IPS DF 6.9 (cell line): ENCODE data around the gene ALDH1A3.
A peak's percentile ranks its signal among the peaks of the same experiment; 100 is the strongest.
"Not testable (repeated sequence)": the region's sequence is repeated elsewhere in the genome, so short reads cannot be mapped to it uniquely, and the experiment has no call there.

ENCODE experiments used
- DNase-seq: peaks from one replicate; pipeline ENCODE4 v3.0.0-alpha.2; 2013; ENCODE audit warnings: low read depth, low spot score
- H3K27ac ChIP-seq: one replicate; pipeline ENCODE4 v1.5.1; 2013; ENCODE audit warnings: low read length, control low read depth
- H3K27me3 ChIP-seq: 2 replicates; pipeline ENCODE4 v1.6.1; 2013; ENCODE audit warnings: mild to moderate bottlenecking, low read length; ENCODE audit not compliant: control insufficient read depth, insufficient read depth
- H3K36me3 ChIP-seq: 2 replicates; pipeline ENCODE4 v1.6.1; 2013; ENCODE audit warnings: low read length; ENCODE audit not compliant: control insufficient read depth, insufficient read depth
- H3K4me1 ChIP-seq: 2 replicates; pipeline ENCODE4 v1.6.1; 2013; ENCODE audit warnings: low read length; ENCODE audit not compliant: control insufficient read depth, insufficient read depth
- H3K4me3 ChIP-seq: 2 replicates; pipeline ENCODE4 v1.5.1; 2013; ENCODE audit warnings: mild to moderate bottlenecking, low read length
- H3K9me3 ChIP-seq: 2 replicates; pipeline ENCODE4 v1.6.1; 2013; ENCODE audit warnings: low read length, inconsistent platforms; ENCODE audit not compliant: control insufficient read depth, insufficient read depth
- WGBS: extraction: QIAGEN DNeasy Blood & Tissue Kit; methylation state at CpG from one replicate; pipeline ENCODE4 v1.1.7; 2013; ENCODE audit warnings: mixed read lengths, missing lambda C conversion rate; ENCODE audit not compliant: insufficient read length, insufficient coverage; 5-methylcytosine and 5-hydroxymethylcytosine counted together

The ALDH1A3 gene

DNA sequence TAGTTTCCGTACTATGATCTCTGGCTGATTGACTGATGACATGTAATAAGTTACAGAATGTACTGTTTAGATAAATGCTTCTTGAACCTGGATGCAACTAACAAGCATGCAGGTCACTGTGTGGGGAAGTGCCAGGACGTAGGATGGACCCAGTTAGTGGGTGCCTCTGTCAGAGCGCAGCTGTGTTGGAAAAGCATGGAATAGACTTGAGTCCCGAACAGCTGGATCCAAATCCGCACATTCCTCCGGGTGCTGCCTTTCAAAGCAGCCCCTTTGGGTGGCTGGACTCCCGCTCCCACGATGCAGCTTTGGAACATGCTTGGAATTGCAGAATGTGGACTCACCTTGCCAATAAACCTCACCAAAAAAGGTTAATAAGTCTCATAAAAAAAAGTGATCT lies 35.5 kb upstream of the ALDH1A3 start:
- Histone ChIP-seq H3K4me1 (no peaks in the 10 kb centered on the region), H3K27ac (no peak overlapping the region), H3K27me3 (no peaks in the 10 kb centered on the region), H3K4me3 (no peak overlapping the region), H3K9me3 (no peaks in the 10 kb centered on the region), H3K36me3 (no peaks in the 10 kb centered on the region)
- WGBS, result no CpG with 5 or more reads among the region's 8 CpGs
- no peak for DNase-seq

DNA sequence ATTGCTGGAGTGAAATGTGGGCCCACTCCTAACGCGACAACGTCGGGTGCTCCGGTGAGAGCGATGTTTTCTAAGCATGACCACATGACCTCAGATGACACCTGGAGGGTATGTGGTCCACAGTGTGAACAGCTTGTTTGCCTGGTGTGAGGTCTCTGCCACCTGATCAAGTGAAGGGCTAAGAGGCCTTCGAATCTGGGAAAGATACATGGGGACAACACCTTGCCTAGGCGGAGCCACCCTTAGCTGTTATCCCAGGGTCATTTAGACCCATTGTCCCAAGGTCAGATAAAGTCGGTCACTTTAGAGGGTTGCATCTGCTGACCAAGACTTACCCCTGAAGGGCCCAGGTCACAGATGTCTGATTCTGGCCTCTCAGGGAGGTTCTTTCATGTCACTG lies 34.9 kb upstream of the ALDH1A3 start:
- Histone ChIP-seq H3K27ac (no peak overlapping the region), H3K36me3 (no peaks in the 10 kb centered on the region), H3K4me3 (no peak overlapping the region), H3K27me3 (no peaks in the 10 kb centered on the region), H3K9me3 (no peaks in the 10 kb centered on the region), H3K4me1 (no peaks in the 10 kb centered on the region)
- no peak for DNase-seq
- no CpG with 5 or more reads among the region's 9 CpGs for WGBS

DNA sequence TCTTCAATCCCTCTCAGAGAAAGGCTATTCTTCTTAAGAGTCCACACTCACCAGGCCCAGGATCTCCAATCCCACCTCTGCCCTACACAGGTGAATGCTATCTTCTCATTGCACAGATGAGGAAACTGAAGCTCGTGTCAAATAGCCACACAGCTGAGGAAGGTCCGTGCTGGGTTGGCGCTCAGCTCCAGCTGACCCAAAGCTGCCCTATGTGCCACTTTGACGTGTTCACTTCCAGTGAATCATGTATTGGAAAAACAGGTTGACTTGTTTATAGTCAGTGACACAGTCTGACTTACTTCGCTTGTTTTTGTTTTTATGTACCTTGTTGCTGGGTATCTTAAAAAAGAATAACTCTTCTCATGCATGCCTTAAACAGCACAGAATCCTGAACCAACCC lies 32.4 kb upstream of the ALDH1A3 start:
- H3K9me3 ChIP-seq, result no peaks in the 10 kb centered on the region
- no peaks in the 10 kb centered on the region for H3K4me1 ChIP-seq
- no peaks in the 10 kb centered on the region for H3K36me3 ChIP-seq
- no peak overlapping the region for H3K27ac ChIP-seq
- DNase-seq, result no peak
- no peaks in the 10 kb centered on the region for H3K27me3 ChIP-seq
- no CpG with 5 or more reads among the region's 5 CpGs for WGBS
- H3K4me3 ChIP-seq, result no peak overlapping the region

DNA sequence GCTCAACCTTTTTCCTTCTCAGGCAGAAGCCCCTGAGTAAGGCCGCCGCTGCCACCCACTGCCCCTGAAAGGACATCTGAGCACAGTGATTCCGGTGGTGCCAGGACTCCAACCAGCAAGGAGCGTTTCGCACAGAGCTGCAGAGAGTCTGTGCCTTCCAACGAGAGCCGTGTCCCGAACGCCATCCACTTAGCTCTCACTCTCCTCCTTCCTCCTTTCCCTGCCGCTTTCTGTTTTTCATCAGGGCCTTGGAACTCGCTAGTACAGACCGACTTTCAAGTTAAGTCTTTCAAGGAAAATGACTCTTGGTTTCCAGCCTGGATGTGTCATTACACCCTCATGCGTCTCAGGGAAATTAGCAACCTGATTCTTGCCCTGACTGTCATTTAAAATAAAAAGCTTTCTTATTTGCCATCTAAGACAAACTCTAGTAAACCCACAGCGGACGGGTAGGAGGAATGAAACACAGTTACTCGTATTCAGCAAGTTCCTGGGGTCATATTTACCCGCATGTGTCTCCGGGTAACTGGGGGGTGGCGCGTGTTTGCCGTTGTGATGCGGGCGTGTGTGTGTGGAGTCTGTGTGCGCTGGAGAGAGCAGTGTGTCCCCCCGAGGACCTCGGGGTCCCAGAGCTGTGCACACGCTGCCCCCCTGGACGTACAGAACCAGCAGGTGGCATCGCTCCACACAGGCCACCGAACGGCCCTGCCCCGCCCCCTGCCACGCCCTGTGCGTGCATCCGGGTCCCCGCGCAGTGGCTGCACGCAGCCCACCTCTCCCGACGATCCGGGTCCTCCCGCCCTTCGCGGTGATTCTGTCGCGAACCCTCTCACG lies 30.4 kb upstream of the ALDH1A3 start:
- Histone ChIP-seq H3K4me3 (peak overlapping the region; percentile 2; the same call in 1 of the 2 replicates), H3K36me3 (no peaks in the 10 kb centered on the region), H3K27ac (no peak overlapping the region), H3K27me3 (no peaks in the 10 kb centered on the region), H3K9me3 (no peaks in the 10 kb centered on the region), H3K4me1 (no peaks in the 10 kb centered on the region)
- no CpG with 5 or more reads among the region's 47 CpGs for WGBS
- no peak for DNase-seq

DNA sequence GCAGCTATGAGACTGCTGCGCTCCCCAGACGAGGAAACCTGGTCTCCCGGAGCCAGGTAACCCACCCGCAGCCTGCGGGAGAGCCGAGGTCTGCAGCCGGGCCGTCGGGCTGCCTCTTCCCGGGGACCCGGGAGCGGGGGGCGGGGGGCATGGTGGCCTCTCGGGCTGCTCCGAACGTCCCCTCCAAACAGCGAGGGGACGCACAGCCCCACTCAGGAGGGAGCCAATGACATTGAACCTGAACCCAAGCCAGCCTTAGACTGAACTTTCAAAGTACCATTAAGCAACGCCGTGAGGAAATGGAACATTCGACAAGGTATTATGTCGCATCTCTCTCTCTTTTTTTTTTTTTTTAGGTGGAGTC lies 29.8 kb upstream of the ALDH1A3 start:
- WGBS, result no CpG with 5 or more reads among the region's 22 CpGs
- Histone ChIP-seq H3K36me3 (no peaks in the 10 kb centered on the region), H3K4me3 (peak overlapping the region; percentile 2; the same call in 1 of the 2 replicates), H3K27ac (no peak overlapping the region), H3K27me3 (no peaks in the 10 kb centered on the region), H3K9me3 (no peaks in the 10 kb centered on the region), H3K4me1 (no peaks in the 10 kb centered on the region)
- DNase-seq, result no peak

DNA sequence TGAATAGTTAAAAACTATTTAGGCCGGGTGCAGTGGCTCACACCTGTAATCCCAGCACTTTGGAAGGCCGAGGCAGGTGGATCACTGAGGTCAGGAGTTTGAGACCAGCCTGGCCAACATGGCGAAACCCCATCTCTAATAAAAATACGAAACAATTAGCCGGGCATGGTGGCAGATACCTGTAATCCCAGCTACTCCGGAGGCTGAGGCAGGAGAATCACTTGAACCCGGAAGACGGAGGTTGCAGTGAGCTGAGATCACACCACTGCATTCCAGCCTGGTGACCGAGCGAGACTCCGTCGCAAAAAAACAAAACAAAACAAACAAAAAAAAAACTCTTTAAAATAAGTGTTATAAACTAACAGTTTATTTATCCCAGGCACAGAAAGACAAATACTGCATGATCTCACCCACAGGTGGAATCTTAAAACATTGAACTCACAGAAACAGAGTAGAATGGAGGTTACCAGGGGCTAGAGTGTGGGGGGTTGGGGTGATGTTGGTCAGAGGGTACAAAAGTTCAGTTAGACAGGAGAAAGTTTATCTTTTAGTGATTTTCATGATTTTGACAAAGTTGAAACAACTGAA lies 28.1 kb upstream of the ALDH1A3 start:
- H3K27ac ChIP-seq, H3K9me3 ChIP-seq, H3K36me3 ChIP-seq, H3K4me1 ChIP-seq, DNase-seq, H3K4me3 ChIP-seq, H3K27me3 ChIP-seq: not testable (repeated sequence)
- no CpG with 5 or more reads among the region's 12 CpGs for WGBS

DNA sequence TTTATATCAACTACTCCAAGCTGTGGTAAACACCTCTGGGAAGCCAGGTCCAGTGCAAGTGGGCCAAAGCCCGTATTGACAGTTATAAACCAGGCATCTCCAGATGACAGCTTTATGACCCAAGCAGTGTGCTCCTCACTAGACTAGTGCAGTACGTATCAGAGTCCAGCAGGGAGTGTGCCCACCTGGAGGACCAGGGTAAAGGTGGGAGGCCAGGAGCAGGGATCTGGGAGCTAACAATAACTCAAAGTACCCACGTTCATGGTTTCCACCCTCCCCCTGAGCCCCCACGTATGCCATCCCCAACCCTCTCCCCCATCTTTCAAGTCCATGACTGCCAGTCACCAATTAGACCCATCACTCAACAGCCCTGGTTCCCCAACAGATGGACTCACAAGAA lies 27.0 kb upstream of the ALDH1A3 start:
- no peak for DNase-seq
- Histone ChIP-seq H3K9me3 (no peaks in the 10 kb centered on the region), H3K27me3 (no peaks in the 10 kb centered on the region), H3K4me1 (no peaks in the 10 kb centered on the region), H3K36me3 (no peaks in the 10 kb centered on the region), H3K27ac (no peak overlapping the region), H3K4me3 (no peak overlapping the region)
- no CpG with 5 or more reads among the region's 4 CpGs for WGBS

DNA sequence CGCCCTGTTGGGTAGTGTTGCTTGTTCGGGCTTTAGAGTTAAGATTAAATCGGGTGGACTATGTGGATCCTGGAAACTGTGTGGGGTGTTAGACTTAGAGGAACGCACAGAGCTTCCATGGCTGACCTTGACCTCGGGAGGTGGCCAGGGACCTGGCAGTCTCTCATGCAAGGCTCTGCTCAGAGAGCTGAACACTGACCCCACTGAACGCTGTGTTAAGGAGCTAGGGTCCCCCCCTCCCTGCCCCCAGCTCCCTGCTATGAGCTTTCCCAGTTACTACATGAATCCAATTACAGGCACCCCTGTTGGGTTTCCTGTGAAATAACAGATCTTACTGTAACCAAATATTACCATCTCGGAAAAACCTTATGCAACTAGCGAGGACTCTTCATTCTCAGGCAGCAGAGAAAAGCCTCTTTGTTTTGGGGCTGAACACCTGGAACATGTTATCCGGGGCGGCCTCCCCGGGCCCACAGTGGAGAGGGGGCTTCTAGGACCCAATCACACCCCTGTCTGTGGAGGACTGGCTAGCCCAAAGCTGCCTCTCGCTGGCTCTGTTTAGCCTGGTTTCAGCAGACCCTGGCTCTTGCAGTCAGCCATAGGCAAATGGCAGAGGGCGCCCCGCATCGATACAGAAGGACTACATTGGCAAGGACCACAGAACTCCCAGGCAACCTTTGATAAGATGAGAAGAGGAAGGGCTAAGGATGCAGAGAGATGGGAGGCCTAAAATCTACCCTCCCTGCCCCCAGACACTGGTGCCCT lies 25.8 kb upstream of the ALDH1A3 start:
- Histone ChIP-seq H3K27ac (no peak overlapping the region), H3K4me3 (no peak overlapping the region), H3K9me3 (no peaks in the 10 kb centered on the region), H3K4me1 (no peaks in the 10 kb centered on the region), H3K36me3 (no peaks in the 10 kb centered on the region), H3K27me3 (no peaks in the 10 kb centered on the region)
- DNase-seq, result no peak
- WGBS, result no CpG with 5 or more reads among the region's 15 CpGs

DNA sequence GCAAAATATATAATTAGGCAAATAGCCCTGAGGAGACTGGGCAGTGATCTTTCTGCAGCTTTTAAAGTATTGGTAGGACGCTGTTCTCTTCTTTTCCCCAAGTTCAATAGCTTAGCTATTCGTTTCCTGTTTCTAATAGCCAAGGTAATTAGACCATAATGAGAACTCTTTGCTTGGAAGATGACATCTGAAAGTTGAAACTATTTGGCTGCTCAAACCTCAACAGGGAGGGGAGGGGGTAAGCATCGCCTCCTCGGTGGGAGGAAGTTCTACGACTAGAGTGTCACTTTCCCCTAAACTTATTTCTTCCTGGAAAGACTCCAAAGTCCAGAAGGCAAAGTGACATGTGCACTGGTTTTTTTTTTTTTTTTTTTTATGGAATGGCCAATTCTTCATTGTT lies 22.8 kb upstream of the ALDH1A3 start:
- Histone ChIP-seq H3K9me3 (no peaks in the 10 kb centered on the region), H3K36me3 (no peaks in the 10 kb centered on the region), H3K27me3 (no peaks in the 10 kb centered on the region), H3K4me3 (no peak overlapping the region), H3K27ac (no peak overlapping the region), H3K4me1 (no peaks in the 10 kb centered on the region)
- DNase-seq, result no peak
- WGBS, result no CpG with 5 or more reads among the region's 5 CpGs

DNA sequence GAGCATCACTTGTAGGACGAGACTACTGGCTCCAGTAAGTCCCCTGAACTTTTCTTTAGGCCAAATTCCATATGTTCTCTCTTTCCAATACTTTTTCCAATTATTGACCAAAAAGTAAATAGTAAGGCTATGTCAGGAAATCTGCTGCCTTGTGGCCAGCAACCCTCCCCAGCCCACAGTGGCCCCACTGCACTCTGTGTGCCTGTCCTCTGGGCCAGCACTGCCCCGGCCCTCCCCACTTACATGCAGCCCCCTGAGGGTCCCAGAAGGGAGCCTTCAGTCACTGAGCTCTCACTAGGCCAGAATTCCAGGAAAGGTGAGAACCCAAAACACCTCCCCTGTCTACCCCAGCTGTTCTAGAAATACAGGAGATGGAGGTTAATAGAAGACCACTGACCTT lies 21.3 kb upstream of the ALDH1A3 start:
- DNase-seq, result no peak
- no CpG with 5 or more reads among the region's 2 CpGs for WGBS
- Histone ChIP-seq H3K27me3 (no peaks in the 10 kb centered on the region), H3K27ac (no peak overlapping the region), H3K9me3 (no peaks in the 10 kb centered on the region), H3K4me1 (no peaks in the 10 kb centered on the region), H3K4me3 (no peak overlapping the region), H3K36me3 (no peaks in the 10 kb centered on the region)
